Neutrophil (primary cell): ENCODE data around the gene PIANP.

ENCODE experiments used
- H3K27ac ChIP-seq: fragments of 200-600 bp; sonication (generic); 2 replicates; pipeline ENCODE4 v1.5.1; 2016; ENCODE audit warnings: mild to moderate bottlenecking, moderate library complexity
- H3K27me3 ChIP-seq: fragments of 200-600 bp; sonication (generic); 2 replicates; pipeline ENCODE4 v1.6.0; 2016; ENCODE audit warnings: mild to moderate bottlenecking
- H3K36me3 ChIP-seq: fragments of 200-600 bp; sonication (generic); 2 replicates; pipeline ENCODE4 v1.5.1; 2017
- H3K4me1 ChIP-seq, 2 experiments: fragments of 200-600 bp in 1 of 2; sonication (generic) in 1 of 2; 1 replicate in 1 of 2; 2 replicates in 1 of 2; pipeline versions ENCODE4 v1.5.1 to v1.6.1; 2013 to 2016; ENCODE audit warnings: low read depth in 1 of 2, low read length in 1 of 2, mild to moderate bottlenecking in 1 of 2, moderate library complexity in 1 of 2; ENCODE audit not compliant: control insufficient read depth in 1 of 2, insufficient read depth in 1 of 2
- H3K4me3 ChIP-seq, 2 experiments: fragments of 200-600 bp in 1 of 2; sonication (generic) in 1 of 2; 1 replicate in 1 of 2; 2 replicates in 1 of 2; pipeline ENCODE4 v1.5.1; 2013 to 2016; ENCODE audit warnings: low read depth in 1 of 2, low read length in 1 of 2, mild to moderate bottlenecking in 1 of 2, moderate library complexity in 1 of 2
- H3K9me3 ChIP-seq: fragments of 200-600 bp; sonication (generic); 2 replicates; pipeline ENCODE4 v1.5.1; 2016
- TF ChIP-seq, protein P1 (sequence below): fragments of 200-600 bp; sonication (generic); IDR thresholded peaks from 2 replicates; pipeline ENCODE4 v1.5.1; 2016; ENCODE audit warnings: antibody characterized with exemption

Gene PIANP

GRCh38 chr12:6693832-6694355 is 6.7 kb downstream of the PIANP start:
- Histone ChIP-seq H3K27me3 (peaks cover 39% of the 10 kb centered on the region), H3K9me3 (no peaks in the 10 kb centered on the region), H3K27ac (no peak overlapping the region), H3K36me3 (no peaks in the 10 kb centered on the region), H3K4me3 (no peak overlapping the region), H3K4me1 (peaks cover 13% of the 10 kb centered on the region in 2 experiments)
- TF ChIP-seq, protein P1, sequence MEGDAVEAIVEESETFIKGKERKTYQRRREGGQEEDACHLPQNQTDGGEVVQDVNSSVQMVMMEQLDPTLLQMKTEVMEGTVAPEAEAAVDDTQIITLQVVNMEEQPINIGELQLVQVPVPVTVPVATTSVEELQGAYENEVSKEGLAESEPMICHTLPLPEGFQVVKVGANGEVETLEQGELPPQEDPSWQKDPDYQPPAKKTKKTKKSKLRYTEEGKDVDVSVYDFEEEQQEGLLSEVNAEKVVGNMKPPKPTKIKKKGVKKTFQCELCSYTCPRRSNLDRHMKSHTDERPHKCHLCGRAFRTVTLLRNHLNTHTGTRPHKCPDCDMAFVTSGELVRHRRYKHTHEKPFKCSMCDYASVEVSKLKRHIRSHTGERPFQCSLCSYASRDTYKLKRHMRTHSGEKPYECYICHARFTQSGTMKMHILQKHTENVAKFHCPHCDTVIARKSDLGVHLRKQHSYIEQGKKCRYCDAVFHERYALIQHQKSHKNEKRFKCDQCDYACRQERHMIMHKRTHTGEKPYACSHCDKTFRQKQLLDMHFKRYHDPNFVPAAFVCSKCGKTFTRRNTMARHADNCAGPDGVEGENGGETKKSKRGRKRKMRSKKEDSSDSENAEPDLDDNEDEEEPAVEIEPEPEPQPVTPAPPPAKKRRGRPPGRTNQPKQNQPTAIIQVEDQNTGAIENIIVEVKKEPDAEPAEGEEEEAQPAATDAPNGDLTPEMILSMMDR, result no peak

- TF ChIP-seq, protein P1, result no peak
- Histone ChIP-seq H3K27ac (no peak overlapping the region), H3K27me3 (peaks cover 29% of the 10 kb centered on the region), H3K4me1 (peaks cover 22 to 23% of the 10 kb centered on the region in 2 experiments), H3K9me3 (no peaks in the 10 kb centered on the region), H3K36me3 (no peaks in the 10 kb centered on the region), H3K4me3 (no peak overlapping the region)
These were observed 7.7 kb downstream of the PIANP start for GRCh38 chr12:6692888-6693287.

DNA sequence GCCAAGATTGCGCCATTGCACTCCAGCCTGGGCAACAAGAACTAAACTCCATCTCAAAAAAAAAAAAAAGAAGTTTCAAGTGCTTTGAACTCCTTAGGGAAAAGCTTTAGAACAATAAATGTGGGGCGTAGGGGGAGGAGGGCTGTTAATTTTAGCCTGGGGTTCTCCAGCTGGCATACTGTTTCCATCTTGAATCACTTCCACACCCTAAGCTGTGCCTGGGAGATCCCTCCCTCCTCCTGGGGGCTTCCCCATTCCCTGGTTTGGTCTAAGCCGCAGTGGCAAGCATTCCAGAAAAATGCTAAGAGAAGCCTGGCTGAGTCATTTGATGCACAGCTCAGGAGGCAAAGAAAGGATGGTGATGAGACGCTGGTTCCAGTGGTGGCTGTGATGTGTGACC is 9.1 kb downstream of the PIANP start:
- Histone ChIP-seq H3K9me3 (no peaks in the 10 kb centered on the region), H3K36me3 (no peaks in the 10 kb centered on the region), H3K27ac (no peak overlapping the region), H3K4me1 (peaks cover 27 to 32% of the 10 kb centered on the region in 2 experiments), H3K27me3 (peaks cover 14% of the 10 kb centered on the region), H3K4me3 (no peak overlapping the region)
- TF ChIP-seq, protein P1, result no peak

DNA sequence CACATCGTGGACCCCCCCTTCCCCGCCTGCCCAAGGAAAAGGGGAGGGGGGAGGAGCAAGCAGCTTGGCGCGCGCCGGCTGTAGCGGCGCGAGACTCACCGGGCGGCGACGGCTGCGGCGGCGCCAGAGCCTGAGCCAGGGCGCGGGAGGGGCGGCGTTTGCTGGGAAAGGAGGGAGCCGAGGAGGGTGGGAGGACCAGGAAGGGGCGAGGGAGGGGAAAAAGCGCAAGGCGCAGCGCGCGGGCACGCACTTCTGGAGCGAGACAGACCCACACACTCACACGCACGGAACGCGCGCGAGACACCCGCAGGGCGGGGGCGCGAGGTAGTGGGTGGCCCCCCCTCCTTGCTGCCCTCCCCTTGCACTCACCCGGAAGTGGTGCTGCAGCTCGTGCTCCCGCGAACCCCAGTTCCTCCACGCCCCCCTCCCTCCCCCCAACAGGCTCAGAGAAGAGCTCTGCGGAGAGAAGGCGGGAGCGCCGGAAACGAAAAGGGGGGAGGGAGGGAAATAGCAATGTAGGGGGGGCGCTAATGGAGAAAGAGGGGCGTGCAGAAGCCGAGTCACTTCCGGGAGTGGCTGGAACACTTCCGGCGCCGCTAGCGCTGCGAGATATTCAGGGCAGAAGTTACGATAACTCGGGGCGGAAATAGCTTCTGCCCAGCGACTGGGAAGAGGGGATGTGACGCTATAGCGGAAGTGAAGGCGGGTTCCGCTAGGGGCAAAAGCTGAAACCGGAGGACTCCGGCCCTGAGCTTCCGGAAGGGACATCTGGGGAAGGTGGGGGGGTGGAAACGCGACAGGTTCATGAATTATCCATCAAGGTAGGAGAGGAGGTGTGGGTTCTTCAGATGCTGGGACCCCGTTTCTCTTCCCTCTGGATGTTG is 11.4 kb downstream of the PIANP start, which contains the start of gene ZNF384:
Gene ZNF384 (minus strand): TSS at position 377 of the 884 bp plus-strand sequence. CDS start 9,855 bp downstream, outside the sequence.
- Histone ChIP-seq H3K36me3 (no peaks in the 10 kb centered on the region), H3K4me3 (peak within 1 kb of the TSS; percentile 71 to 81), H3K27ac (peak within 1 kb of the TSS; percentile 96), H3K4me1 (peaks cover 33 to 37% of the 10 kb centered on the region in 2 experiments), H3K9me3 (no peaks in the 10 kb centered on the region), H3K27me3 (no peaks in the 10 kb centered on the region)
- TF ChIP-seq, protein P1, result peak; percentile 74

- H3K4me1 ChIP-seq, result peaks cover 33 to 37% of the 10 kb centered on the region in 2 experiments
- no peaks in the 10 kb centered on the region for H3K9me3 ChIP-seq
- TF ChIP-seq, protein P1, result no peak
- peak overlapping the region; percentile 71 to 81 for H3K4me3 ChIP-seq
- peak overlapping the region; percentile 96 for H3K27ac ChIP-seq
- no peaks in the 10 kb centered on the region for H3K27me3 ChIP-seq
- no peaks in the 10 kb centered on the region for H3K36me3 ChIP-seq
These were observed 12.0 kb downstream of the PIANP start for GRCh38 chr12:6688543-6688998.
